Mucosa of gallbladder (tissue), 1 donor: ENCODE measurements around the gene KREMEN1. TPM values are rescaled to one million over a fixed set of nuclear protein-coding genes. Genes with fewer than 3 reads are reported as not detected.
"Not testable (repeated sequence)": the region's sequence is repeated elsewhere in the genome, so short reads cannot be mapped to it uniquely, and the experiment has no call there.

Experiments used
- DNase-seq: peaks from one replicate; pipeline ENCODE4 v3.0.0-alpha.2; 2020; ENCODE audit warnings: low spot score
- total RNA-seq: library from RNA; stranded (reverse); gene quantifications from one replicate; pipeline ENCODE4 v1.2.1, GENCODE V29; 2021
- donor health status: DM: no; HTN: no; CAD: no.

The KREMEN1 gene, protein sequence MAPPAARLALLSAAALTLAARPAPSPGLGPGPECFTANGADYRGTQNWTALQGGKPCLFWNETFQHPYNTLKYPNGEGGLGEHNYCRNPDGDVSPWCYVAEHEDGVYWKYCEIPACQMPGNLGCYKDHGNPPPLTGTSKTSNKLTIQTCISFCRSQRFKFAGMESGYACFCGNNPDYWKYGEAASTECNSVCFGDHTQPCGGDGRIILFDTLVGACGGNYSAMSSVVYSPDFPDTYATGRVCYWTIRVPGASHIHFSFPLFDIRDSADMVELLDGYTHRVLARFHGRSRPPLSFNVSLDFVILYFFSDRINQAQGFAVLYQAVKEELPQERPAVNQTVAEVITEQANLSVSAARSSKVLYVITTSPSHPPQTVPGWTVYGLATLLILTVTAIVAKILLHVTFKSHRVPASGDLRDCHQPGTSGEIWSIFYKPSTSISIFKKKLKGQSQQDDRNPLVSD
- total RNA-seq = 7.3 TPM

DNA sequence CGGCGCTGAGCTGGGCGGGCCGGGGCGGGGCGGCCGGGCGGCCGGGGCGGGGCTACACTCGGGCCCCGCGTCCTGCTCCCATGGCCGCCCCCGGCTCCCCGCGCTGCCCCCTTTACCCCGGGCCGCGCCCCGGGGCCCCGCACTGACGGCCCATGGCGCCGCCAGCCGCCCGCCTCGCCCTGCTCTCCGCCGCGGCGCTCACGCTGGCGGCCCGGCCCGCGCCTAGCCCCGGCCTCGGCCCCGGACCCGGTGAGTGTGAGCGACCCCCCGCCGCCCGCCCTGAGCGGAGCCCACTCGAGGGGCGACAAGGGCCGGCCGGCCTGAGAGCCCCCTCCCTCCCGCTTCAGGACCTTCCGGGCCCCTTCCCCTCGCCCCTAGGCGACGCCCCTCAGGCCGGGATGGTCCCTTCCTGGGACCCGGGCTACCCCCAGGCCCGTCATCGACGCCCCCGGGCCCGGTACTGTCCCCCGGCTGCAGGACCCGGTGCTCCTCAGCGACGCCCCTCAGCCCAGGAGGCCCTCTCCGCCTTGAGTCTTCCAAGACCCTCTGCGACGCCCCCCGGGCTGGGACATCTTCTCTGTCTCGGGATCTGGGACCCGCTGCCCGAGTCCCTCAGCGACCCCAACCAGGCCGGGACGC is at the start of gene KREMEN1:
Gene KREMEN1 (plus strand): TSS at position 57 of the 639 bp plus-strand sequence. CDS start 96 bp downstream, at position 153.
- DNase-seq = no peak

DNA sequence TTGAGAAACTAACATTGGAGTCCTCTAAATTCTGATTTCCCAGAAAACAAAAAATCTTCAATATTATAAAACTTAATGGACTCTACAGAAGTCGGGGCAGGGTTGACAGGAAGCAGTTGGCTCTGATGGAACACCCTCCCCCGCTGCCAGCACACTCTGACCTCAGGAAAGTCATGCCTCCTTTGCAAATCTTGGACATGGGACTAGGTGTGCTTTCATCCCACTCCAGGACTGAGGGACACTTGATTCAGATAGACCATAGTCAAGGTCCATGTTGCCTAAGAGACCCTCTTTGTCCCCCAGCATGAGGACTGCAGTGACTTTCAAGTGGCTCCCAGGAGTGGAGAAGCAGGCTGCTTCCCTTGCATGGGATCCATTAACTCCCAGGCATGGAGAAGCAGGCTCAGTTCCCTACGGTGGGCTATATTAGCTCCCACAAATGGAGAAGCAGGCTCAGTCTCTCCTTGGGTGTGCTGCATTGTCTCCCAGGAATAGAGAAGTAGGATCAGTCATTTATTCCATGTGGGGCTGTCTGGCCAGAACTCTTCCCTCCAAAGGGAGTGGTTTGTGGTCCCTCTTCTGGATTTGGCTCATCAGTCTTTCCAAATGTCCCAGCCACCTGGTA is 49.6 kb upstream of the KREMEN1 start:
- DNase-seq = no peak

DNA sequence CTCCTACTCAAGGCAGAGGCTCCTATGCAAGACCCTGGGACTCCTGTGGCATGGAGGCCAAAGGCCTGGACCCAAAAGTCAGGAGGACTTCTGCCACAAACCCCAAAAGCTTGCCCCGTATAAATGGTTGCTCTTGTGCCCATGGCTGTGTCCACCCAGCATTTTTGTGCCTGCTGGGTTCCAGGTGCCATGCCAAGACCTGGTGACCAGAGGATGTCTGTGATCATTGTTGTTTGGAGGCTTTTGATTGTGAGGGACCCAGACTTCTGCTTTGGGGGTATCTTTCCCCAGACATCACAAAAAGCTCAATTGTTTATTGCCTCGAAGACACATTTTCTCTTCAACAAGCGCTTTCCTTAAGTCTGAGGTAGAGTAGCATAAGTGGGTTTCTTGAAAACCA is 46.3 kb upstream of the KREMEN1 start:
- DNase-seq = no peak

DNA sequence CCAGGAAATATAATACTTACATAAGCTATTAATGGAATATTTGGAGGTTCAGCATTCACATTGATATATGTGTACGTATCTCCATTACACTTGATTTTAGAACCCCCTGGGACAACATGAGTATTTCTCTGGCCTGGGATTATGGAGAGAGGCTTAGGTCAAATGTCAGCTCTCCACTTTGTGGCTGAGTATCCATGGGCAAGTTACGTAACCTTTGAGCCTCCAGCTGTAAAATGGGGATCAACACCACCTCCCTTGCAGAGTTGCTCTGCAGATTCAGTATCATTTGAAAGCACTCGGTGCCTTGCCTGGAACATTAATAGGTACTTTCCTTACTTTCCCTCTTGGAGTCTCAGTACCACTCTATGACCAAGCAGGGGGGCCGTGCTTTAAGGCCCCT is 44.4 kb upstream of the KREMEN1 start:
- DNase-seq = no peak

DNA sequence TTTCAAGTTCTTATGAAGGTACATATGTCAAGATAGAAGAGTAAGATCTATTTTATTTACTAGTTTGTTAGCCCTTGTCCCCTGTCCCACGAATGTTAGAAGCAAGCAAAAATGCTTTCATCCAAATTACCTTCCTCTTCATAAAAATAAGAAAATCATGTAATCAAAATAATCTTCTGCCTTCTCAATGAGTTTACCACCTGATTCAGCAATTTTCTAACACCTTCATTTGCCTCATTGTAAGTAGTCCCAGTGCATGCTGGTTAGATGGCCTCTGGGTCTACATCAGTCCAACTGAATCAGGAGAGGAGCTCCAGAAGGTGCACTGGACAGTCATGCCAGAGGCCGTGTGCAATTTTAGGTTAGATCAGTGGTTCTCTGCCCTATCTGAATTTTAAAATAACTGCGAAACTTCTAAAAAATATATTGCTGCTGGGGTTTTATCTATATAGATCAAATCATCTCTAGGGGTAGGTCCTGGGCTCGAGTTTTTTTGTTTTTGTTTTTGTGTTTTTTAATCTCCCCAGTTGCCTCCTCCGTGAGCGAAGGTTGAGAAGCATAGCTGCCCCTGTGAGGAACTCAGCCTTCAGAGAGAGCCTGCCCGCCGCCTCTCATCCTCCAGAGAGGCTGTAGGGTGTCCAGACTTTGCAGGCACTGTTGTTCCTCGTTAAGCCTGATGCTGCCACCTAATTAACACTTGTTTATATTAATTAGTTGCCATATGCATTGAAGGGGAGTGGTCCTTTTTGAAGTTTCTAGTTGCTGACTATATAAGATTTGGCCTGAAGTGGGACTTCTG is 43.4 kb upstream of the KREMEN1 start:
- no peak for DNase-seq

DNA sequence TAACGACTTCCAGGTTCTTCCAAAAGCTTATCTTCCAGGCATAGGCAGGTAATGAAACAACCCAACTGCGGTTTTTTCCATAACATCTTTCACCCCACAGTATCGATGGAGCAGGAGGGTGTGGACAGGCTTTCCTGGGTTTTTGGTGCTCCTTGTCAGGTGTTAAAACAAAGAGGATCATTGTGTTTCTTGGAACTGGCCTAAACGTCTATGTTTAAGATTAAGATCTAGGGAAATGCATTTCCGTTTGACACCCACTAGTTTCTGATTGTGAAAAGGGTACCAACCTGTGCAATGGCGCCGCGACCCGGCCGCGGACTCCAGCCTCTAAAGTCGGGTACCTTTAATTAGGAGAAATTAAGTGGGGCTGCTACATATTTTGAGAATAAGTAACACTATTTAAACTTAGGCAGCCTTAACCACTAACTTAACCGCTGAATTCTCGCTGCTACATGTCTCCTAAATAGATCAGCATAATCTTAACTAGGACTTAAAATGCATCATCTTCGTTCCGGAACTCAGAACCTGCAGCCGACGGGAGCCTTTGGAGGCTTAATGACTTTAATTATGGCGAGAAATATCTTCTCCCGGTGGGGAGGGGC is 42.7 kb upstream of the KREMEN1 start:
- peak; percentile 16 for DNase-seq

DNA sequence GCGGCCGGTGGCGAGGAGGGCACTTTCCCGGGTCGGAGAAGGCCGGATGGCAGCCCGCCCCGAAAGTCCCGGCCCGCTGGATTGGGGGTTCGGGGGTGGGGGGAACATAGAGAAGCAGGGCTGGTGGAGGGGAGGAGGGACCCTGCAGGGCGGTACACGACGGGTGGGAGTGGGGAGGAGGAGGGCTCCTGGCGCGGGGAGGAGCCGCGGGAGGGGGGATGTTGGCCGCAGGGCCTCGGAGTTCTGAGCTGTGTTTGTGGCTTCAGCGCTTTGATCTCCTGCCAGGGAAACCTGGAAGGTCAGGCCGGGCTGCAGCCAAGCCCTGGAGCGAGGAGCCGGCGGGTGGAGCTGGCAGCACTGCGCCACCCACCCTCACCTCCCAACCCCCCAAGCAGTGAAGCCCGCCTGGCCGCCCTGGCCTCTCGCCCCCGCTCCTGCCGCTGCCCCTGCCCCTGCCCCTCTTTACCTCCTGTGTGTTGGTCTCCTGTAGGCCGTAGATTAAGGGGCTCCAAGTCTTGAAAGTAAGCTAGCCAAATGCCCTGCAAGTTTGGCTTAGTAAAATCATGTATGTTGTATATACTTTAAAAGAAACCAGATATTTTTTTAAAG is 42.1 kb upstream of the KREMEN1 start:
- peak; percentile 86 for DNase-seq

DNA sequence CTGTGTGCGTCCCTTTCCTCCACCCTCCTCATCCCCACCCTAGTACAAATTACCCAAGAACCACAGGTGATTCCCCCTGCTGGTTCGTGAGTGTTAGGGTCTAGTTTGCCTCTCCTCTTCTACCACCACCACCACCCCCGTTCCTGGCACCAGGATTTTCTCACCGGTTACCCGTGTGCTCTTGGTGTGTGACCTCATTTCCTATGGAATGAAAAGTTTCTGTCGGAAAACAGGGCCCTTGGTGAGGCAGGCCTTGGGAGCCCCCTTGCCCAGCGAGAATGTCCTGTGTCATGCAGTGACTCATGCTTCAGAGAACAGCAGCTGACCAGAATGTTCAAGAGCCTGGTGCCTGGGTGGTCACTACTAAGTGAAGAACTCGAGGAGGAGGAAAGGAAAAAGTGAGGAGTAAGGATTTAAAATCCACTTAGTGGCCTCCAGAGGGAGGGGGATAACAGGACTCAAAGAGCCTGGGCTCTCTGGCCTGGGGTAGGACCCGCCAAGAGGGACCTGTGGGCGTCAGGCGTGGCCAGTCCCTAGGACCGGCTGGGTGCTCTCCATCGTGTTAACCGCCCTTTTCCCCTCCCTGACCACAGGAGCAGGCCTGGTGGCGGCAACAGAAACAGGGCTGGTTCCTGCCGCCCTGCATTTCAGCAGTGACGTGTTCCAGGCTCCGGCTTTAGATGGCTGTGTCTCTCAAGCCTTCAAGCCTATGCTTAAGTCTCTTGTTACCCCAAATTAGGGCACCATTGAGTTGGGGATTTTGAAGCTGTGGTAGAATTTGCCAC is 41.4 kb upstream of the KREMEN1 start:
- peak; percentile 56 for DNase-seq

DNA sequence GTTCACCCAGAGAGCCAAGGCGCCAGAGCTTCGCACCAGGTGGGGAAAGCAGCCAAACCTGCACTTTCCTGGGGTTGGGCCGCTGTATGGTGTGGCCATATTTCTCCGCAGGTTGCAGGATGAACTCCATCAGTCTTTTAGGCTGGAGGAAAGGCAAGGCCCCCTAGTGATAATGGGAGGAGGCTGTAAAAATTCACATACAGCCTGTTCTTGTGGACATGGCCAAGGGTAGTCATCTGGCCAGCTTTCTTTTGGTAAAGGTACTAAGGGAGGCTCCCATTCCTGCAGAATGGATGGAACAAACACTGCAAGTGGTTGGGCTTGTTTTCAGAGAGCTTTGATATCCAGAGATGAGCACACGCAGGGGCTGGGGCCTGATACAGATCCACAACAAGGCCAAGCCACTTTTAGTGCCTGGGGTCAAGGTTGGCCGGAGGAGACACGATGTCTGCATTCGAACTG is 40.8 kb upstream of the KREMEN1 start:
- DNase-seq = no peak

DNA sequence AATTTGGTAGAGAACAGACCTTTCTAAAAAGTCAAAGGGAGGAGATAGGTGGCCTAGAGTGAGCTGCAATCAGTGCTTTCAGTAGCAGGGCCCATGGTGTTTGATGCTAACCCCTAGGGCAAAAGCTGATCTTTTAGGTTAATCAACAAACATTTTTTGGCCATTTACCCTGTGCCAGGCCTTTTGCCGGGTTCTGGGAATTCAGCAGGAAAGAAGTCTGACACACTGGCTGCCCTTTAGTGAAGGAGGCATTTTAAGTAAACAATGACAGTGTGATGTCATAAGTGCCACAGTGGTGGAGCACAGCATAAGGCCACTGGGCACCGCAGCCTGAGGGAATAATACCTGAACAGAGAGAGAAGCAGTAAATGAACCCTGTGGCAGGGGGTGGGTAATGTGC is 40.3 kb upstream of the KREMEN1 start:
- peak; percentile 36 for DNase-seq

DNA sequence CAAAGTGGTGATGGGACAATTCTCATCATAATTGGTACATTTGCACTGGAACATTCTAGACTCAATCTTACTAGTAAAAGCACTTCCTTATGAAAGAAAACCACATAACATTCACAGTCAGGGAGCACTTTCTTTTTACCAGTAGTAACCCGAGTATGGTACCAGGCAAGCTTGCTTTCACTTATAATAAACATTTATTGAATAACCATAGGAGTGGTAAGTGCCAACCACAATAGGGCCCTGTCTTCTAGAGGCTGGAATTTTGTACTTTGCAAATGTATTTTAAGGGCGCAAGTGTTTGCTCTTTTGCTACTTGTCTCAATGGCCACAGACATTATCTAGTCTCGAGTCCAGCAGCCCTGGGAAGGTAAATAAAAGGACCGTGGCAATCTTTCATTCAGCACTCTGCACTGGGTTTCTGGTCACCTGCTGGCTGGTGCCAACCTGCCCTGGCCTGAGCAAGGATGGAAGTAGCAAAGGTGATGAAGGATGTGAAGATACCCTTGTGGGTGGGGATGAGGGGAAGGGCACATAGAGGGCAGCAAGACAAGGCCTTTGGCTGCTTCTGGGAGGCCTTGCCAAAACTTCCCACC is 35.4 kb upstream of the KREMEN1 start:
- no peak for DNase-seq

DNA sequence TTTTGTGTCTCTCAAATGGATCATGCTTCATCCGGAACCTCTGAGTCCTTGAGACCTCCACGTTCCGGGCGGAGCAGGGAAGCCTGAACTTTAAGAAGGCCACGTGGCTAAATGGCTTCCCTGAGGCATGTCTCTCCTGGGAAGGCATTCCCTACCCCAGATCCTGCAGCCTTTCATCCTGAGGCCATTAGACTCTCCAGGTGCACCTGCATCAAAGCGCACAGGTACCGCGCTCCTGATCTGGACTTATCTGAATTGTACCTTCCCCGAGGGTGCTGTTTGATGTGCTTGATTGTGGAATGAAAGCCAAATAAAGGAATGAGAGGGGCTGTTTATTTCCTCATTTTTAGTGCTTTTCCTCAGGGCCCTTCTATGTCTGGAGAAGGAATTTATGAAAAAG is 33.7 kb upstream of the KREMEN1 start:
- DNase-seq = no peak

DNA sequence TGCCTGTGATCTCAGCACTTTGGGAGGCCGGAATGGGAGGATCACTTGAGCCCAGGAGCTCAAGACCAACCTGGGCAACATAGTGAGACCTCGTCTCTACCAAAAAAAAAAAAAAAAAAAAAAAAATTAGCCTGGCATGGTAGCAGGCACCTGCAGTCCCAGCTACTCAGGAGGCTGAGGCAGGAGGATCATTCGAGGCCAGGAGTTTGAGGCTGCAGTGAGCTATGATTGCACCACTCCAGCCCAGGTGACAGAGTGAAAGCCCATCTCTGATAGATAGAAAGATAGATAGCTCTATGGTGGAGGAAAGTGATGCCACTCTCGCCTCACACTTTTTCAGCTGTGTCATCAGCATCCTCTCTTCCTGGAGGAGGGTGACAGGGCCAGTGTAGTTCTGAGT is 33.2 kb upstream of the KREMEN1 start:
- not testable (repeated sequence) for DNase-seq

DNA sequence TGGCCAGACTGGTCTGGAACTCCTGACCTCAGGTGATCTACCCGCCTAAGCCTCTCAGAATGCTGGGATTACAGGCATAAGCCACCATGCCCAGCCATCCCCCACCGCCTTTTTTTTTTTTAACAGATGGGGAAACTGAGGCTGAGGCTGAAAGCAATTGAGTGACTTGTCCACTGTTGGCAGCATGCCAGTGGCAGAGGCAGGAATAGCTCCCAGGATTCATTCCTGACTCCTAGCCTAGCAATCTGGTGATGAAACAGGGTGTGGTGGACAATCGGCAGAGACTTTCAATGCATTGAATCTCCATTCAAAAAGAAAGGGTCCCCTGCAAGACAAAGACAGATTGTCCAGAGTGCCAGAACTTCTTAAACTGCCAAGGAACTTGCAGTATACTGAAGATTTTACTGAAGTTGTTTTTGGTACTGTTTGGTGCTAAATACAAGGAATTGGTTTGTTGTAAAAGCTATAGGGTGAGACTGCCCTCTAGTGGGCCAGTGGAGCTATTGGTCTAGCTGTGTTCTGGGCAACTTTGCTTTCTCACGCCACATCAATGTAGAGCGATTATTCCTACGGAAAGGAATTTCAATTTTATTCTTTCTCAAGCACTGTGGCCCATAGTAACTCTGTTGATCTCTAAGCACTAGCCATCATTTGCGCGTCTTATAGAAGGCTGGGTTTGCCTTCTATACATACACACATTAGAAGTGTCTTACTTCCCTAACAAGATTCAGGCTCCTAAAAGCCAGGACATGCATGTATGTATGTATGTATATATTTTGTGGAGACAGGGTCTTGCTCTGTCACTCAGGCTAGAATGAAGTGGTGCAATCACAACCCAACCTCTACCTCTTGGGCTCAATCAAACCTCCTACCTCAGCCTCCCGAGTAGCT is 32.2 kb upstream of the KREMEN1 start:
- DNase-seq = peak; percentile 76

DNA sequence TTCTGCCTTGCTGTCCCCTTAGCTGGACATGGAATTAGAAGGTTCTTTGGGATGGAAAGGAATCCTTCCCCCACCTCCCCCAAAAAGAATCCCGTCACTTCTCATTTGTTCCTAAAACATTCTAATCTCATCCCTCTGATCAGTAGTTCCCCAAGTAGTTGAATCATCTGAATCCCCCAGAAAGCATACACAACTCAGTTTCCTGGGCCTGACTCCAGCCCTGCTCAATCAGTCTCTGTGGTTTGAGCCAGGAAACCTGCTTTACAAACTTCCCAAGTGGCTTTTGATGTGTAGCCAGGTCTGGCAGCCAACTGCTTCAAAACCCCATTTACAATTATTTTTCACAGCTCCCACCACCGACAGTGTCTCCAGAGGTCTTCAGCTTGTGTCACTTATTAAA is 31.4 kb upstream of the KREMEN1 start:
- no peak for DNase-seq

DNA sequence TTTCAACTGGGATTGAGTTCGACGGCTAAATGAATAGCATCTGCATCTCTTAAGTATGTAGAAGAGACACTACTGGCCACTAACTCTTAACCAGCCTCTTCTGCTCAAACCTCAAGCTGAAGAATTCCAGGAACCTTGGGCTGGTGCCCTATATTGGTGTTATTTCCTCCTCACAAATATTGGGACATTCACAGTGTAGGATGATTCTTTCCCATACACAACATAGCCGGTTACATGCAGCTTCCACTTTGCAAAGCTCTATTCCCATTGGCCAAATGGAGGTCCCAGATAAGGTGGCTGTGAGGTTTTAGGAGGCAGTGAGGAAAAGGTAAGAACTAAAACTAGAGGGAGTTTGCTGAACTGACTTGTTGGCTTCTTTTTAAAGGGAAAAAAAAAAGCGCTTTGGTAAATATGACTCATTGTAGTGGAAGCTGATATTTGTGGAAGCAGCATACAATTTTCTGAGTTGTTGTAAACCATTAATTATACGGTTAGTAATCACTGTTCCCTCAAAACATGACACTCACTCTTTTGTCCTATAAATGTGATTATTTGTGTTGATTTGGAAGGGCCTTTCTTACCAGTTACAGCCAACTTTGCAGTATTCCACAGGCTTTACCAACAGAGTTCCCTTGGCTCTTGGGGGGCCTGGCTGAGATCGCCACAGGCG is 28.8 kb upstream of the KREMEN1 start:
- no peak for DNase-seq

DNA sequence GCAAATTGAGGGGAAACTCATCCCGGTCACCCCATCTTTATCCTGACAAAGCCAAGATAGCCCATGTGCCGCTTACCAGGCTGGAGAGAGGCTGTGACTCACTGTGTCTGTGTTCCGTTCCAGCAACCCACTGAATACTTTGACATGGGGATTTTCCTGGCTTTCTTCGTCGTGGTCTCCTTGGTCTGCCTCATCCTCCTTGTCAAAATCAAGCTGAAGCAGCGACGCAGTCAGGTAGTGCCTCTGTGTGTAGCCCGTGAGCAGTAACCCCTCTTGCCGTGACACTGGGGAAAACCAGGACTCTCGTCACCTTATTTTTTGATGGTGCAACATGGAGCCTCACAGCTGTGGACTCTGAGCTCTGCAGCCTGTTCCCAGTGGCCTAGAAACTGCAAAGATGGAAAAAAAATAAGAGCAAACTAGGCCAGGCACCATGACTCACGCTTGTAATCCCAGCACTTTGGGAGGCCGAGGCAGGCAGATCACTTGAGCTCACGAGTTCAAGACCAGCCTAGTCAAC is 28.1 kb upstream of the KREMEN1 start:
- DNase-seq = no peak
